ENCODE data around the gene GAS7. TPM values are rescaled to one million over a fixed set of nuclear protein-coding genes. Genes with fewer than 3 reads are reported as not detected.

The GAS7 gene
- total RNA-seq, 2 donors from 2014 or later, result 8.0 to 20.1 TPM

GRCh38 chr17:9917801-9918200 lies 280.6 kb downstream of the GAS7 start:
- Histone ChIP-seq H3K36me3 (replicated peaks in 1 of 2; ENCODE audit: insufficient read depth in 1 of 2, low read depth in 2 of 2) (no peaks in the 10 kb centered on the region), H3K27ac (no peak overlapping the region), H3K4me3 (no peak overlapping the region), H3K4me1 (no peaks in the 10 kb centered on the region), H3K9me3 (no peaks in the 10 kb centered on the region), H3K27me3 (no peaks in the 10 kb centered on the region)
- WGBS, 2 donors, result 71 to 80% methylated on average over 19 of the region's 19 CpGs
- intact Hi-C loops (cut with DNase I), result no loop called here
- TF ChIP-seq POLR2A (IDR thresholded peaks at IDR 0.05) (no peak), CTCF (IDR thresholded peaks at IDR 0.05) (no peak)
- no peak for ATAC-seq
- no peak for DNase-seq

DNA sequence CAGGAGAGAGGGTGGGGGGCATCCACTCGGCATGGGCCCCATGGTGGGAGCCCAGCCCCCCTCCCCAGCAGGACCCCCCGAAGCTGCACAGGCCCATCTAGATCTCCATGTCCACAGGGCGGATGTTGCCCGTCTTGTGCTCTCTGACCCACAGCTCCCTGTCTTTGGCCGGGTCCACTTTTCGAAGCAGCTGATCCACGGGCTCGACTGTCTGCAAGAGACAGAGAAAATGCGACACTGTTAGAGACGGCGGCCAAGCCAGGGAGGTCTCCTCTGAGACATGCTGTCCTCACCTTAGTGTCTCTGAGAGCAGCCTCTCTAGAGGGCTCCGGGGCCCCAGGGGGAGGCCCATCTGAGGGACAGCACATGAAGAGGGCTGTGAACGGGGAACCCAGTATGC lies 281.3 kb downstream of the GAS7 start:
- intact Hi-C loops (cut with DNase I), result no loop called here
- DNase-seq (no peak), ATAC-seq (no peak)
- Histone ChIP-seq H3K9me3 (no peaks in the 10 kb centered on the region), H3K27me3 (no peaks in the 10 kb centered on the region), H3K4me1 (no peaks in the 10 kb centered on the region), H3K4me3 (no peak overlapping the region), H3K27ac (no peak overlapping the region), H3K36me3 (replicated peaks in 1 of 2; ENCODE audit: insufficient read depth in 1 of 2, low read depth in 2 of 2) (no peaks in the 10 kb centered on the region)
- 57 to 78% methylated on average over 10 of the region's 13 CpGs for WGBS, 2 donors
- no peak for TF ChIP-seq POLR2A (IDR thresholded peaks at IDR 0.05)
- no peak for TF ChIP-seq CTCF (IDR thresholded peaks at IDR 0.05)

DNA sequence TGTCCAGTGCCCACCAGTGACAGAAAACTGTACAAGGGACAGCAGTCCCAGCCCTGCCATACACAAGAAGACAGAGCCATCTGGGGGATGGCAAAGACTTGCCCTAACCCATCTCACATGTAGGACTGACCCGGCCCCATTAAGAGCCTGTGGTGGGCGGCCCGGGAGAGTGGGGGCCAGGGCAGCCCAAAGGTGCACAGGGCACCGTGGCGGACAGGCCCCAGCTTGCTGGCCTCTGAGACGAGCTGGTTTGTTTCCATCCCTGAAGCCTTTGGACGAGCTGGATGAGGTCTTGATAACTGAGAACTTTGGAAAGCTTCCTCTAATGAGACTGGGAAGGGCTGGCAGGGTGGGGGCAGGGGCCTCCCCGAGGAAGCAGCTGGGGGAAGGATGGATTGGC lies 282.3 kb downstream of the GAS7 start:
- Histone ChIP-seq H3K4me1 (no peaks in the 10 kb centered on the region), H3K27me3 (no peaks in the 10 kb centered on the region), H3K9me3 (no peaks in the 10 kb centered on the region), H3K36me3 (replicated peaks in 1 of 2; ENCODE audit: insufficient read depth in 1 of 2, low read depth in 2 of 2) (no peaks in the 10 kb centered on the region), H3K27ac (no peak overlapping the region), H3K4me3 (no peak overlapping the region)
- 63 to 70% methylated on average over 7 to 8 of the region's 8 CpGs for WGBS, 2 donors
- DNase-seq, result no peak
- ATAC-seq, result no peak
- intact Hi-C loops (cut with DNase I), result no loop called here
- TF ChIP-seq CTCF (IDR thresholded peaks at IDR 0.05) (no peak), POLR2A (IDR thresholded peaks at IDR 0.05) (no peak)

DNA sequence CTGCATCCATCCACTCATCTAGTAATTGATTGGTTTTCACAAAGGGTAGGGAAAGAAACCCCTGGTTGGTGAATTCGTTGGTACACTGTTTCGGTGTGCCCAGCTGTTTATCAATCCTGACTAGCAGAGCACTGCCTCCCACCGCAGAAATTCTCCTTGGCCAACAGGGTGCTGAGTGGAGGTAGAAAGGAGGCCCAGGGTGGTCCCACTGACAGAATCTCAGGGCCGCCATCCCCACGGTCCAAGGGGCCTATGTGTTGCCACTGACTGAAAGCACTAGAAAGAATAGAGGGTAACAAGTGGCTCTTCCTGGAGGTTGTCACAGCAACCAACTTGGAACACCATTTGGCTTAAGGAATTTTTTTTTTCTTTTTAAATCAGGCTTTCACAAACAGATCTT lies 284.9 kb downstream of the GAS7 start:
- Histone ChIP-seq H3K27me3 (no peaks in the 10 kb centered on the region), H3K9me3 (no peaks in the 10 kb centered on the region), H3K4me3 (no peak overlapping the region), H3K36me3 (replicated peaks in 1 of 2; ENCODE audit: insufficient read depth in 1 of 2, low read depth in 2 of 2) (no peaks in the 10 kb centered on the region), H3K27ac (no peak overlapping the region), H3K4me1 (no peaks in the 10 kb centered on the region)
- no peak for TF ChIP-seq POLR2A (IDR thresholded peaks at IDR 0.05)
- TF ChIP-seq CTCF (IDR thresholded peaks at IDR 0.05), result no peak
- DNase-seq, result no peak
- WGBS, 2 donors, result 68 to 70% methylated on average over 3 to 5 of the region's 5 CpGs
- intact Hi-C loops (cut with DNase I), result no loop called here
- no peak for ATAC-seq
